NCI-H748 (cell line): Measurements from ENCODE around the gene RCOR1.
"Not testable (repeated sequence)": the region's sequence is repeated elsewhere in the genome, so short reads cannot be mapped to it uniquely, and the experiment has no call there.

Experiments
- DNase-seq: peaks from one replicate; lab custom pipeline; 2025; ENCODE audit not compliant: unreplicated experiment; lab: John Stamatoyannopoulos, UW

The RCOR1 gene

GRCh38 chr14:102591944-102592762, at the start of gene RCOR1:
TSS of gene RCOR1 (plus strand) at chr14:102592649. CDS start at chr14:102592887, 238 bp downstream.
- DNase-seq = peak; percentile 99

- DNase-seq = no peak
Measured at GRCh38 chr14:102544046-102544746, 48.3 kb upstream of the RCOR1 start.

GRCh38 chr14:102544747-102545460, 47.5 kb upstream of the RCOR1 start:
- peak; percentile 26 for DNase-seq

GRCh38 chr14:102545461-102546265, 46.8 kb upstream of the RCOR1 start:
- DNase-seq = no peak

- DNase-seq = no peak
Measured at GRCh38 chr14:102548616-102549240, 43.7 kb upstream of the RCOR1 start.

- DNase-seq = not testable (repeated sequence)
Measured at GRCh38 chr14:102550927-102551401, 41.5 kb upstream of the RCOR1 start.

GRCh38 chr14:102551995-102552705, 40.3 kb upstream of the RCOR1 start:
- no peak for DNase-seq

GRCh38 chr14:102554821-102555819, 37.3 kb upstream of the RCOR1 start:
- DNase-seq = peak; percentile 69

- no peak for DNase-seq
Measured at GRCh38 chr14:102556098-102556677, 36.3 kb upstream of the RCOR1 start.

- no peak for DNase-seq
Measured at GRCh38 chr14:102557434-102558226, 34.8 kb upstream of the RCOR1 start.

- no peak for DNase-seq
Measured at GRCh38 chr14:102558556-102558955, 33.9 kb upstream of the RCOR1 start.

GRCh38 chr14:102560458-102561261, 31.8 kb upstream of the RCOR1 start:
- DNase-seq = no peak

- DNase-seq = no peak
Measured at GRCh38 chr14:102565331-102565887, 27.0 kb upstream of the RCOR1 start.

GRCh38 chr14:102565959-102566358, 26.5 kb upstream of the RCOR1 start:
- no peak for DNase-seq

- peak; percentile 35 for DNase-seq
Measured at GRCh38 chr14:102568115-102568614, 24.3 kb upstream of the RCOR1 start.
